H1 (cell line): ENCODE data around the gene ARRB1. TPM values are rescaled to one million over a fixed set of nuclear protein-coding genes. Genes with fewer than 3 reads are reported as not detected.

Experiments
- CTCF ChIA-PET: fragments of 300-600 bp; sonication (Branson Sonifier 250); formaldehyde crosslinking; loops from one replicate; lab custom pipeline; 2021; ENCODE audit not compliant: partially characterized antibody; lab: Charles Lee
- POLR2A ChIA-PET: fragments of 300-600 bp; sonication (Branson Sonifier 250); formaldehyde crosslinking; loops from one replicate; lab custom pipeline; 2021; ENCODE audit warnings: inconsistent platforms; ENCODE audit not compliant: partially characterized antibody; lab: Charles Lee
- DNase-seq, 2 experiments: peaks; one replicate each; pipeline versions ENCODE4 v3.0.0 to v3.0.0-alpha.2; 2010 to 2022; ENCODE audit warnings: low spot score in 2 of 2, low read depth in 1 of 2, mixed read lengths in 1 of 2
- FAIRE-seq: peaks from 2 replicates; lab custom pipeline; 2011; peaks lifted over from hg19 to GRCh38; lab: Jason Lieb, UNC
- H2AFZ ChIP-seq: 2 replicates; pipeline ENCODE4 v1.8.1; 2012; ENCODE audit warnings: low read length, inconsistent platforms
- H2AK5ac ChIP-seq: 2 replicates; pipeline ENCODE4 v1.6.1; 2013; ENCODE audit warnings: low read depth, low read length
- H2BK120ac ChIP-seq: replicated peaks from 2 replicates; pipeline ENCODE3; 2013; ENCODE audit warnings: low read depth, low read length, inconsistent platforms
- H2BK12ac ChIP-seq: 2 replicates; pipeline ENCODE4 v1.6.1; 2013; ENCODE audit warnings: low read depth, low read length
- H2BK15ac ChIP-seq: 2 replicates; pipeline ENCODE4 v1.6.1; 2013; ENCODE audit warnings: low read length
- H2BK20ac ChIP-seq: 2 replicates; pipeline ENCODE4 v1.6.1; 2013; ENCODE audit warnings: low read length
- H2BK5ac ChIP-seq: 2 replicates; pipeline ENCODE4 v1.6.1; 2013; ENCODE audit warnings: low read depth, low read length
- H3K14ac ChIP-seq: 2 replicates; pipeline ENCODE4 v1.6.1; 2013; ENCODE audit warnings: inconsistent platforms; ENCODE audit not compliant: insufficient read length
- H3K18ac ChIP-seq: 2 replicates; pipeline ENCODE4 v1.6.1; 2013; ENCODE audit warnings: low read length; ENCODE audit errors: extremely low read depth
- H3K23ac ChIP-seq: 2 replicates; pipeline ENCODE4 v1.6.1; 2013; ENCODE audit warnings: inconsistent platforms; ENCODE audit not compliant: insufficient read length
- H3K23me2 ChIP-seq: 2 replicates; pipeline ENCODE4 v1.6.1; 2013; ENCODE audit warnings: low read depth, low read length
- H3K27ac ChIP-seq: 2 replicates; pipeline ENCODE4 v1.6.1; 2011; ENCODE audit warnings: low read depth, low read length, inconsistent platforms
- H3K27me3 ChIP-seq, 4 experiments: replicated peaks in 1 of 4; 1 replicate in 1 of 4; 2 replicates in 3 of 4; pipeline versions ENCODE4 v1.6.1 to v1.8.1; 2011 to 2013; ENCODE audit warnings: low read length in 3 of 4, mild to moderate bottlenecking in 3 of 4, inconsistent platforms in 2 of 4, mixed read lengths in 2 of 4, moderate library complexity in 1 of 4; ENCODE audit not compliant: control insufficient read depth in 3 of 4, insufficient read depth in 3 of 4; ENCODE audit errors: extremely low read depth in 1 of 4
- H3K36me3 ChIP-seq, 4 experiments: 2 replicates each; pipeline versions ENCODE4 v1.6.1 to v1.8.1; 2011 to 2013; ENCODE audit warnings: mild to moderate bottlenecking in 4 of 4, low read length in 3 of 4, moderate library complexity in 2 of 4, control low read depth in 1 of 4, inconsistent platforms in 1 of 4; ENCODE audit not compliant: insufficient read depth in 4 of 4, control insufficient read depth in 2 of 4
- H3K4ac ChIP-seq: replicated peaks from 2 replicates; pipeline ENCODE3; 2013; ENCODE audit warnings: low read length, low read depth, mixed read lengths, inconsistent platforms; ENCODE audit not compliant: insufficient read length
- H3K4me1 ChIP-seq, 4 experiments: replicated peaks in 1 of 4; 1 replicate in 1 of 4; 2 replicates in 3 of 4; pipeline versions ENCODE4 v1.6.1 to v1.8.1; 2011 to 2013; ENCODE audit warnings: low read length in 3 of 4, inconsistent platforms in 2 of 4, mixed read lengths in 1 of 4; ENCODE audit not compliant: insufficient read depth in 4 of 4, control insufficient read depth in 3 of 4
- H3K4me2 ChIP-seq, 2 experiments: 2 replicates each; pipeline versions ENCODE4 v1.6.1 to v1.8.1; 2011 to 2013; ENCODE audit warnings: low read depth in 2 of 2, low read length in 2 of 2, control low read depth in 1 of 2, inconsistent platforms in 1 of 2, mild to moderate bottlenecking in 1 of 2; ENCODE audit not compliant: insufficient read depth in 1 of 2
- H3K4me3 ChIP-seq, 4 experiments: fragments of 200-600, 300-600 bp in 1 of 4; sonication (generic), shearing (Covaris generic), sonication (Bioruptor Twin) in 1 of 4; 2 replicates each; pipeline versions ENCODE4 v1.5.1 to v1.8.1; 2011 to 2016; ENCODE audit warnings: low read length in 4 of 4, low read depth in 3 of 4, control low read depth in 2 of 4, inconsistent platforms in 2 of 4, mild to moderate bottlenecking in 2 of 4, mixed read lengths in 1 of 4, moderate library complexity in 1 of 4; ENCODE audit not compliant: insufficient read depth in 2 of 4; ENCODE audit errors: extremely low read depth in 1 of 4
- H3K56ac ChIP-seq: replicated peaks from 2 replicates; pipeline ENCODE3; 2013; ENCODE audit warnings: low read depth, mild to moderate bottlenecking, mixed read lengths, low read length, inconsistent platforms; ENCODE audit not compliant: insufficient read length
- H3K79me1 ChIP-seq: 2 replicates; pipeline ENCODE4 v1.6.1; 2013; ENCODE audit warnings: low read depth, low read length, control low read depth
- H3K79me2 ChIP-seq, 2 experiments: 2 replicates each; pipeline versions ENCODE4 v1.6.1 to v1.8.1; 2012 to 2013; ENCODE audit warnings: low read length in 2 of 2, mild to moderate bottlenecking in 2 of 2, inconsistent platforms in 1 of 2; ENCODE audit not compliant: insufficient read depth in 2 of 2, control insufficient read depth in 1 of 2
- H3K9ac ChIP-seq, 4 experiments: replicated peaks in 1 of 4; 1 replicate in 1 of 4; 2 replicates in 3 of 4; pipeline versions ENCODE4 v1.6.1 to v1.8.1; 2011 to 2013; ENCODE audit warnings: low read depth in 3 of 4, low read length in 3 of 4, control low read depth in 2 of 4, mild to moderate bottlenecking in 2 of 4, moderate library complexity in 2 of 4, inconsistent platforms in 1 of 4; ENCODE audit errors: extremely low read depth in 1 of 4
- H3K9me3 ChIP-seq, 2 experiments: 2 replicates each; pipeline versions ENCODE4 v1.6.1 to v1.8.1; 2012 to 2013; ENCODE audit warnings: mild to moderate bottlenecking in 2 of 2, moderate library complexity in 2 of 2, control low read depth in 1 of 2, inconsistent platforms in 1 of 2, low read depth in 1 of 2, low read length in 1 of 2, mixed read lengths in 1 of 2; ENCODE audit not compliant: insufficient read depth in 2 of 2
- H4K20me1 ChIP-seq, 2 experiments: replicated peaks in 1 of 2; 2 replicates each; pipeline versions ENCODE3 to v1.8.1; 2011 to 2013; ENCODE audit warnings: inconsistent platforms in 2 of 2, low read length in 2 of 2, mild to moderate bottlenecking in 1 of 2; ENCODE audit not compliant: insufficient read depth in 2 of 2, control insufficient read depth in 1 of 2
- H4K5ac ChIP-seq: 2 replicates; pipeline ENCODE4 v1.6.1; 2013; ENCODE audit warnings: low read length, low read depth, mixed read lengths, inconsistent platforms; ENCODE audit not compliant: insufficient read length
- H4K8ac ChIP-seq: 2 replicates; pipeline ENCODE4 v1.8.0; 2013; ENCODE audit warnings: mild to moderate bottlenecking, moderate library complexity, low read length, inconsistent platforms; ENCODE audit not compliant: insufficient read depth; ENCODE audit errors: extremely low read depth
- H4K91ac ChIP-seq: replicated peaks from 2 replicates; pipeline ENCODE3; 2013; ENCODE audit warnings: low read length, mixed read lengths, inconsistent platforms; ENCODE audit not compliant: insufficient read length
- CBX8 ChIP-seq: fragments of 300-800, 300-1000 bp; sonication (generic); IDR thresholded peaks from 2 replicates; pipeline ENCODE4 v1.7.1; 2016; ENCODE audit warnings: low read depth, low read length, borderline replicate concordance
- TBP ChIP-seq: IDR thresholded peaks from 2 replicates; pipeline ENCODE4 v1.6.1; 2011; ENCODE audit warnings: low read depth, low read length, improper control_type of control experiment
- WGBS, 2 experiments: shearing (Covaris generic) in 1 of 2; methylation state at CpG; one replicate each; pipeline versions ENCODE4 v1.1.6 to v1.1.7; 2013 to 2015; ENCODE audit warnings: low lambda C conversion rate in 2 of 2, mixed read lengths in 2 of 2, inconsistent platforms in 1 of 2, low coverage in 1 of 2, missing lambda C conversion rate in 1 of 2; ENCODE audit not compliant: insufficient replicate concordance in 2 of 2, insufficient coverage in 1 of 2, insufficient read length in 1 of 2; ENCODE audit errors: extremely low coverage in 1 of 2, missing lambda C conversion rate in 1 of 2; 5-methylcytosine and 5-hydroxymethylcytosine counted together
- polyA plus RNA-seq, 7 experiments: library from polyadenylated mRNA; depleted of rRNA in 3 of 7; stranded (reverse) in 5 of 7; unstranded in 2 of 7; fragments of >200 nt in 5 of 7; fragments of 200-250 nt in 2 of 7; gene quantifications; 1 replicate in 5 of 7; 2 replicates in 1 of 7; 4 replicates in 1 of 7; pipeline versions ENCODE4 v1.2.1 to v1.2.3, GENCODE V29; 2011 to 2013; ENCODE audit warnings: missing spikeins in 2 of 7, mixed read lengths in 2 of 7
- total RNA-seq: library from RNA; stranded (reverse); fragmentation: NEBNext Ultra II Directional; extraction: Animal tissue kit (Norgen Biotek cat#: 25700); gene quantifications from 2 replicates; pipeline ENCODE4 v1.2.1, GENCODE V29; 2021
- TF ChIP-seq, protein P1 (sequence below), 3 experiments: IDR thresholded peaks; 1 replicate in 2 of 3; 2 replicates in 1 of 3; pipeline versions ENCODE4 v1.5.1 to v1.6.1; 2011; ENCODE audit warnings: low read length in 3 of 3, mild to moderate bottlenecking in 3 of 3, inconsistent platforms in 2 of 3, low read depth in 1 of 3, moderate library complexity in 1 of 3; ENCODE audit not compliant: insufficient read depth in 1 of 3; ENCODE audit errors: control extremely low read depth in 1 of 3

Gene ARRB1
- total and polyA plus RNA-seq, 2 of the 8 experiments (the other 6 are each of a cell fraction or from before 2014, with no cell fraction given): 9.4 to 31.8 TPM

DNA sequence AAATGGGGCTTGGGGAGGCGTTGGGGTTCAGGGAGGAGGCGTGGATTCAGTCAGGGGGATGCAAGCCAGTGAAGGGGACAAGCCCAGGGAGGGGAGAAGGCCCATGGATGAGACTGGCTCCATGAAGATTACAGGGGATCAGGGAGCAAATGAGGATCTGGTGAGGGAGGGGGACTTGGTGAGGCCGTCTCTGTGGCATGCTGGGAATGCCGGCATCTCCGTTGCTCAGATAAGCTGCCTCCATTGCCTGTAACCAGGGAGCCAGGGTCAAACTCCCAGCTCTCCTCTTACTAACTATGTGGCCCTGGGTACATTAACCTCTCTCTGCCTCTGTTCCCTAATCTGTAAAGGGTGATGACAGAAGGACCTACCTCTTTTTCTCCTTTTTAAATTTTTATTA, 72.2 kb downstream of the ARRB1 start:
- Histone ChIP-seq H3K4me1 (peaks cover 0 to 6% (median 0%) of the 10 kb centered on the region in 4 experiments; a peak in 2 of 7 replicates), H2BK20ac (no peak overlapping the region), H3K4me2 (no peak overlapping the region), H2BK15ac (no peak overlapping the region), H3K27ac (no peak overlapping the region), H3K9me3 (no peaks in the 10 kb centered on the region), H3K9ac (no peak overlapping the region), H3K4me3 (no peak overlapping the region), H4K20me1 (no peaks in the 10 kb centered on the region), H4K91ac (no peak overlapping the region), H3K14ac (no peak overlapping the region), H3K56ac (no peak overlapping the region), H2AK5ac (no peak overlapping the region), H4K8ac (no peak overlapping the region), H3K36me3 (0 out of 8 replicates have a peak, but pooled peaks cover 0 to 3% (median 0%) of the 10 kb centered on the region in 4 experiments), H3K27me3 (no peaks in the 10 kb centered on the region), H3K18ac (no peak overlapping the region), H3K79me1 (no peaks in the 10 kb centered on the region), H3K23ac (no peak overlapping the region), H2AFZ (no peak overlapping the region), H4K5ac (no peak overlapping the region), H2BK120ac (no peak overlapping the region), H3K4ac (no peak overlapping the region), H2BK5ac (no peak overlapping the region), H2BK12ac (no peak overlapping the region), H3K79me2 (no peaks in the 10 kb centered on the region), H3K23me2 (no peaks in the 10 kb centered on the region)
- CTCF ChIA-PET: interaction anchor here (0.6 to 18.0 kb wide), 38 partner anchors 10 to 523 kb away, joined by 3 to 327 read pairs (median 6); partner anchors contain the start of gene ARRB1
- TF ChIP-seq TBP (no peak), CBX8 (no peak)
- TF ChIP-seq, protein P1, sequence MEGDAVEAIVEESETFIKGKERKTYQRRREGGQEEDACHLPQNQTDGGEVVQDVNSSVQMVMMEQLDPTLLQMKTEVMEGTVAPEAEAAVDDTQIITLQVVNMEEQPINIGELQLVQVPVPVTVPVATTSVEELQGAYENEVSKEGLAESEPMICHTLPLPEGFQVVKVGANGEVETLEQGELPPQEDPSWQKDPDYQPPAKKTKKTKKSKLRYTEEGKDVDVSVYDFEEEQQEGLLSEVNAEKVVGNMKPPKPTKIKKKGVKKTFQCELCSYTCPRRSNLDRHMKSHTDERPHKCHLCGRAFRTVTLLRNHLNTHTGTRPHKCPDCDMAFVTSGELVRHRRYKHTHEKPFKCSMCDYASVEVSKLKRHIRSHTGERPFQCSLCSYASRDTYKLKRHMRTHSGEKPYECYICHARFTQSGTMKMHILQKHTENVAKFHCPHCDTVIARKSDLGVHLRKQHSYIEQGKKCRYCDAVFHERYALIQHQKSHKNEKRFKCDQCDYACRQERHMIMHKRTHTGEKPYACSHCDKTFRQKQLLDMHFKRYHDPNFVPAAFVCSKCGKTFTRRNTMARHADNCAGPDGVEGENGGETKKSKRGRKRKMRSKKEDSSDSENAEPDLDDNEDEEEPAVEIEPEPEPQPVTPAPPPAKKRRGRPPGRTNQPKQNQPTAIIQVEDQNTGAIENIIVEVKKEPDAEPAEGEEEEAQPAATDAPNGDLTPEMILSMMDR (IDR thresholded peaks at IDR 0.05; ENCODE audit: control extremely low read depth in 1 of 3, insufficient read depth in 1 of 3, low read depth in 1 of 3, low read length in 3 of 3): no peak
- POLR2A ChIA-PET: interaction anchor here (1.1 to 2.3 kb wide), 4 partner anchors 8 to 129 kb away, joined by 3 to 10 read pairs (median 8); no protein-coding TSS in a partner anchor
- 83% methylated on average over 5 of the region's 5 CpGs; no CpG with 5 or more reads in 1 of the 2 experiments for WGBS, 2 experiments
- DNase-seq (no peak), FAIRE-seq (no peak)
